Coronary artery (tissue), 2 donors: Measurements from ENCODE around the gene VPS8.

Source experiments
- DNase-seq: peaks from one replicate; pipeline ENCODE4 v3.0.0-alpha.2; 2017; ENCODE audit warnings: low spot score
- H3K27ac ChIP-seq, 2 donors: fragments of 200-600 bp; sonication (generic); one replicate each; pipeline ENCODE4 v1.5.1; 2016 to 2019
- H3K4me3 ChIP-seq: fragments of 200-600 bp; sonication (generic); 2 replicates; pipeline ENCODE4 v1.5.1; 2016; ENCODE audit warnings: mild to moderate bottlenecking, moderate library complexity
- CTCF ChIP-seq: fragments of 200-600 bp; sonication (generic); IDR thresholded peaks from one replicate; pipeline ENCODE4 v1.5.1; 2019; ENCODE audit warnings: antibody characterized with exemption

VPS8 gene

DNA sequence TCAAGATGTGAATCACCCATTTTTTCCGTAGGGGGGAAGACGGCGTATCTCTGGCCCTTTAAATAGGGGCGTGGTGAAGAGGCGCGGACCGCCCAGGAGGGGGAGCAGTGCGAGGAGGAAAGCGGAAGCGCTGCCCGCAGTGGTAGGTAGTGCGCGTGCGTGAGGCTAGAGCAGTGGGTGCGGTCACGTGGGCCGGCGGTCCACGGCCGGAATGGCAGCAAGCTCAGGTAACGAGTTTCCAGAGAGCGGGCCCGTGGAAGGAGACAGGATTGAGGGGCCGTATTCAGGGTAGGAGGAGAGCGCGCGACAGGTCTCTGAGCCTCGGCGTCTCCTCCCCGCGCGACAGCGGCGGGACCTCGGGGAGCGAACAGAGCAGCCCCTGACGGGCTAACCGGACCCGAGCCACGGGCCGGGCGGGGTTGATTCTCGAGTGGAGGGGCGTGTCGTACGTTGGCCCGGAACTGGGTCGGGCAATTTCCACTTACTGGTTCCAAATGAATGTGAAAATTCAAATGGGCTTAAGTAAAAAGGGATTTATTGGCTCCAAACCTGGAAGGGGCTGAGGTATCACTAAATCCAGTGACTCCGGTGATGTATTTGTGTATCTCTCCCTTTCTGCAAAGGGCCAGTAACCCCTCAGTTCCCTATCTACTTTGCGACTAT is at the start of gene VPS8:
Gene VPS8 (plus strand): TSS at position 168 of the 663 bp plus-strand sequence. CDS start 12,467 bp downstream, outside the sequence.
- DNase-seq = peak; percentile 97
- peak; percentile 46 for TF ChIP-seq CTCF
- Histone ChIP-seq H3K4me3 (peak within 1 kb of the TSS; percentile 82), H3K27ac (peak within 1 kb of the TSS; percentile 58 to 80)

GRCh38 chr3:184764191-184764590 is 47.8 kb upstream of the VPS8 start:
- DNase-seq = no peak
- no peak for TF ChIP-seq CTCF
- Histone ChIP-seq H3K27ac (no peak overlapping the region), H3K4me3 (no peak overlapping the region)

DNA sequence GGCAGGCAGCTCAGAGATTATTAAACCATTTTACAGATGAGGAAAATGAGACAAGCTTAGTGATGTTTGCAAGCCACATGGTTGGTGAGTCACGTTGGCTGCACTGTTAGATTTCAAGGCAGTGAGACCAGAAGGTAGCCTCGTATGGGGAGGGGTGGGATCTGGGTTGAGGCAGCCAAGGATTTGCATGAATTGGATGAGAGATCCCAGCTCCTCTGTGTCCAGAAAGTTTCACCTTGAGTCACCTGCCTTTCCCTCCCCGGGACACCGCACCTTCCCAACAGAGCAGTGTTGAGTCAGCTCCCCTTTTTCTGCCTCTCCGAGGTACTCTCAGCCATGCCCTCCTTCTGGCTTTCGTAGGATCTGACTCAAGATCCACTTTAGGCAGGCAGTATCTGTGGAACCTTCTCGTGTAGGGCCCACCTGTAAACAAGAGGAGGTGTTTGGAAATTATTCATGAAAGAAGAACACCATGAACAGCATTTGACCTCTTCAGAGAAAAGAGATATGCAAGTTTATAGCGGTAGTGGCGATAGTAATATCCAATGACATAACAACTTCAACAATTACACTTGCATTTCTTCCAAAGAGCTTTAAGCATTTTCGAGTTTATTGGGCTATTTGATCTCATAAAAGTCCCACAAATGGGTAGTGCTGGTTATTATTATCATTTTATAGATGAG is 46.8 kb upstream of the VPS8 start:
- no peak overlapping the region for H3K4me3 ChIP-seq
- TF ChIP-seq CTCF = no peak
- DNase-seq = no peak
- no peak overlapping the region for H3K27ac ChIP-seq

DNA sequence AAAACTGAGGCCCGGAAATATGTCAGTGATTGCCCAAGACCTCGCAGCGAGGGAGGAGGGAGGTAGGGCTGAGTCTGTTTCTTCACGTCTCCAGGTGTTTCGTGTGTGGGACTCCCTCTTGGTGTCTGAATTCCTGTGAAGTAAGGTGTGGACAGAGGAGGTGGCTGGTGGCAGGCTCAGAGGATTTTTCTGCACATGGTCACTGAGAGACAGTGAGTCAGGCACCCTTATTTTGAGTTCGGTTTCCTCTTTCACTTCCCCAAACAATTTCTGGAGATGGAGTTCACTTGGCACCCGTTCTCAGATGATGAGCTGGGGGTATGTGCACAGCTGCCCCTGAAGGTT is 46.3 kb upstream of the VPS8 start:
- Histone ChIP-seq H3K4me3 (no peak overlapping the region), H3K27ac (no peak overlapping the region)
- TF ChIP-seq CTCF = no peak
- DNase-seq = no peak

DNA sequence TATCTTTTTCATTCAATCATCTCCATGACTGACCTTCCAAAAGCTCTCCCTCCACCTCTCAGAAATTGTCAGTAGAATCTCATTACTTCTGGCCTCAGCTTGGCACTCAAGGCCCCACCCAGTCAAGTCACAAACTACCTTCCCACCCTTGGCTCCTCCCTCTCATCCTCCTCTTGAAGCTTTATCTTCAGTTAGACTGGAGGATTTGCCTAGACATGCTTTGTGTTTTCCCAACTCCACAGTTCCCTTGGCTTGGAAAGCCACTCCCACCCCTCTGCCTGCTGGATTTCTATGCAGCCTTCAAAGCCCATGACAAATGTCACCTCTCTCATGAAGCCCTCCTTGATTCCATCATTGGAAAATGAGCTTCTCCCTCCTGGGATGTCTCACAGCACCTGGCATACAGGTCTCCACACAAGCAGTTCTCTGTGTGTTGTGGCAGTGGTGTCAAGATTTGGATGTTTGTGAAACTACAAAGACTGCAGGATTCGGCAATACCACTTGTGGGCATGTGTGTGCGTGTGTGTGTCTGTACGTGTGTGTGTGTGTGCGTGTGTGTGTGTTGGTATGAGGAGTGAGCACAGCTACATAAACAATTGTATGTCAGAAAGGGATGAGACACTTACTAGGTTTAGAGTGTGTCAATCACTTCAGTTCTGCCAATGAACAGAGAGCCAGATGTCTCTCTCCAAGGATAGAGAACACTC is 45.3 kb upstream of the VPS8 start:
- DNase-seq = no peak

GRCh38 chr3:184767377-184767776 is 44.6 kb upstream of the VPS8 start:
- H3K4me3 ChIP-seq = no peak overlapping the region
- no peak for TF ChIP-seq CTCF
- DNase-seq = no peak
- H3K27ac ChIP-seq = no peak overlapping the region

More for the DNA sequence above, 45.3 kb upstream of the VPS8 start:
- Histone ChIP-seq H3K27ac (no peak overlapping the region), H3K4me3 (no peak overlapping the region)
- no peak for TF ChIP-seq CTCF
